SK-N-SH treated with all-trans-retinoic acid at 6 μM for 48 hours (cell line): ENCODE results near the gene NFS1.

ENCODE experiments used
- ATAC-seq: fragments of 200-7000 bp; cut with Tn5 transposase; 3 replicates; pipeline ENCODE4 v1.9.1; 2020; ENCODE audit warnings: mild to moderate bottlenecking, moderate library complexity
- ARNTL ChIP-seq: fragments of 450-650 bp; formaldehyde crosslinking; IDR thresholded peaks from 2 replicates; pipeline ENCODE4 v1.5.0; 2020; ENCODE audit warnings: low read depth, mild to moderate bottlenecking, moderate library complexity, borderline replicate concordance
- CREB5 ChIP-seq: fragments of 250-450 bp; sonication (Bioruptor Pico); IDR thresholded peaks from 2 replicates; pipeline ENCODE4 v1.5.1; 2020; ENCODE audit warnings: low read depth, mild to moderate bottlenecking, moderate library complexity
- CSDC2 ChIP-seq: fragments of 250-450 bp; sonication (Bioruptor Pico); IDR thresholded peaks from 2 replicates; pipeline ENCODE4 v1.5.0; 2020; ENCODE audit warnings: mild to moderate bottlenecking, moderate library complexity
- ISL1 ChIP-seq: fragments of 250-450 bp; sonication (Bioruptor Pico); IDR thresholded peaks from 2 replicates; pipeline ENCODE4 v2.1.2; 2022; ENCODE audit warnings: mild to moderate bottlenecking, moderate library complexity
- OSR1 ChIP-seq: fragments of 250-450 bp; sonication (Bioruptor Pico); IDR thresholded peaks from 2 replicates; pipeline ENCODE4 v1.8.0; 2022; ENCODE audit warnings: moderate library complexity, mild to moderate bottlenecking, inconsistent platforms
- PATZ1 ChIP-seq: fragments of 250-450 bp; sonication (Bioruptor Pico); IDR thresholded peaks from 2 replicates; pipeline ENCODE4 v1.8.0; 2020; ENCODE audit warnings: mild to moderate bottlenecking, moderate library complexity, borderline replicate concordance
- RARB ChIP-seq: fragments of 250-450 bp; sonication (Bioruptor Pico); IDR thresholded peaks from 2 replicates; pipeline ENCODE4 v1.8.0; 2021; ENCODE audit warnings: mild to moderate bottlenecking, moderate library complexity
- TOX ChIP-seq: fragments of 250-450 bp; sonication (Bioruptor Pico); IDR thresholded peaks from 2 replicates; pipeline ENCODE4 v1.8.0; 2021; ENCODE audit warnings: mild to moderate bottlenecking, moderate library complexity, borderline replicate concordance
- ZFP3 ChIP-seq: fragments of 250-450 bp; sonication (Bioruptor Pico); IDR thresholded peaks from 2 replicates; pipeline ENCODE4 v1.5.0; 2020; ENCODE audit warnings: mild to moderate bottlenecking, moderate library complexity
- ZNF565 ChIP-seq: fragments of 450-650 bp; formaldehyde crosslinking; conservative IDR thresholded peaks from 2 replicates; pipeline ENCODE4 v1.5.0; 2020; ENCODE audit warnings: low read depth, mild to moderate bottlenecking, moderate library complexity
- ZNF8 ChIP-seq: fragments of 450-650 bp; formaldehyde crosslinking; IDR thresholded peaks from 2 replicates; pipeline ENCODE4 v1.5.0; 2020; ENCODE audit warnings: mild to moderate bottlenecking, moderate library complexity

Gene NFS1

GRCh38 chr20:35619196-35620095 lies 79.7 kb downstream of the NFS1 start (continued):
- no peak for TF ChIP-seq CREB5
- TF ChIP-seq ZNF8 (CRISPR knock-in tag): no peak
- TF ChIP-seq CSDC2 (CRISPR knock-in tag): no peak
- no peak for TF ChIP-seq RARB (CRISPR knock-in tag)
- TF ChIP-seq ZFP3 (CRISPR knock-in tag): no peak
- TF ChIP-seq PATZ1: no peak
- no peak for TF ChIP-seq ISL1 (CRISPR knock-in tag)
- TF ChIP-seq ZNF565: no peak

GRCh38 chr20:35618263-35619131 lies 80.7 kb downstream of the NFS1 start:
- no peak for TF ChIP-seq OSR1 (CRISPR knock-in tag)
- TF ChIP-seq TOX (CRISPR knock-in tag): no peak
- TF ChIP-seq ARNTL (CRISPR knock-in tag): no peak
- ATAC-seq: peak; percentile 3; the same call in 2 of the 3 replicates
